IMR-90 (cell line): ENCODE measurements around the gene SGCA. TPM values are rescaled to one million over a fixed set of nuclear protein-coding genes. Genes with fewer than 3 reads are reported as not detected.

Experiments
- ATAC-seq: fragments of 200-7000 bp; cut with Tn5 transposase; 2 replicates; pipeline ENCODE4 v1.9.1; 2020; ENCODE audit warnings: low read depth, mild to moderate bottlenecking, moderate library complexity
- BruUV-seq: library from RNA; stranded (reverse); fragments of 400-500 nt; replicated peaks from 2 replicates; lab custom pipeline; 2021; lab: Mats Ljungman, UMichigan
- CTCF ChIA-PET: fragments of 300-600 bp; formaldehyde crosslinking; extraction: SDS; loops from one replicate; lab custom pipeline; 2021; ENCODE audit warnings: antibody characterized with exemption; lab: Yijun Ruan, JAX
- POLR2A ChIA-PET: fragments of 300-600 bp; sonication (Branson Sonifier 250); formaldehyde crosslinking; loops from one replicate; lab custom pipeline; 2022; ENCODE audit warnings: antibody characterized with exemption; ENCODE audit not compliant: unreplicated experiment; lab: Charles Lee
- DNase-seq: peaks from one replicate; pipeline ENCODE4 v3.0.0; 2013
- H2AFZ ChIP-seq: replicated peaks from 2 replicates; pipeline ENCODE3; 2013; ENCODE audit warnings: low read length, mild to moderate bottlenecking; ENCODE audit not compliant: poor library complexity
- H2AK5ac ChIP-seq: 2 replicates; pipeline ENCODE4 v1.6.1; 2013; ENCODE audit warnings: low read depth, low read length, inconsistent platforms
- H2AK9ac ChIP-seq: replicated peaks from 2 replicates; pipeline ENCODE3; 2013; ENCODE audit warnings: mild to moderate bottlenecking, low read depth, low read length, moderate library complexity; ENCODE audit not compliant: poor library complexity
- H2BK120ac ChIP-seq: 2 replicates; pipeline ENCODE4 v1.6.1; 2013; ENCODE audit warnings: low read depth, low read length, inconsistent platforms
- H2BK15ac ChIP-seq: 3 replicates; pipeline ENCODE4 v1.6.1; 2013; ENCODE audit warnings: low read depth, low read length, inconsistent platforms
- H2BK20ac ChIP-seq: 2 replicates; pipeline ENCODE4 v1.6.1; 2013; ENCODE audit warnings: low read depth, mild to moderate bottlenecking, inconsistent platforms, low read length, moderate library complexity
- H2BK5ac ChIP-seq: 2 replicates; pipeline ENCODE4 v1.6.1; 2013; ENCODE audit warnings: mild to moderate bottlenecking, low read depth, low read length, inconsistent platforms; ENCODE audit not compliant: poor library complexity, severe bottlenecking
- H3K14ac ChIP-seq: replicated peaks from 2 replicates; pipeline ENCODE4 v1.6.1; 2013; ENCODE audit warnings: low read depth, low read length, inconsistent platforms
- H3K18ac ChIP-seq: 2 replicates; pipeline ENCODE4 v1.6.1; 2013; ENCODE audit warnings: low read depth, low read length, control low read depth
- H3K23ac ChIP-seq: 2 replicates; pipeline ENCODE4 v1.6.1; 2013; ENCODE audit warnings: low read depth, low read length, inconsistent platforms
- H3K27ac ChIP-seq: 2 replicates; pipeline ENCODE4 v1.5.1; 2013; ENCODE audit warnings: mild to moderate bottlenecking, control low read depth, low read length; ENCODE audit not compliant: insufficient read depth
- H3K27me3 ChIP-seq: 2 replicates; pipeline ENCODE4 v1.6.1; 2013; ENCODE audit warnings: low read length; ENCODE audit not compliant: control insufficient read depth, insufficient read depth
- H3K36me3 ChIP-seq: 2 replicates; pipeline ENCODE4 v1.6.1; 2013; ENCODE audit warnings: low read length, mixed read lengths; ENCODE audit not compliant: control insufficient read depth, insufficient read depth
- H3K4ac ChIP-seq: 2 replicates; pipeline ENCODE4 v1.6.1; 2013; ENCODE audit warnings: low read depth, low read length, inconsistent platforms
- H3K4me1 ChIP-seq: 2 replicates; pipeline ENCODE4 v1.6.1; 2013; ENCODE audit warnings: low read length, mixed read lengths; ENCODE audit not compliant: control insufficient read depth, insufficient read depth
- H3K4me2 ChIP-seq: 2 replicates; pipeline ENCODE4 v1.6.1; 2013; ENCODE audit warnings: low read depth, mild to moderate bottlenecking, control low read depth, low read length, moderate library complexity
- H3K4me3 ChIP-seq: 2 replicates; pipeline ENCODE4 v1.5.1; 2013; ENCODE audit warnings: low read depth, mild to moderate bottlenecking, control low read depth, low read length, moderate library complexity; ENCODE audit not compliant: insufficient read depth
- H3K56ac ChIP-seq: 2 replicates; pipeline ENCODE4 v1.6.1; 2013; ENCODE audit warnings: low read length, inconsistent platforms; ENCODE audit not compliant: insufficient read depth; ENCODE audit errors: extremely low read depth
- H3K79me1 ChIP-seq, 2 experiments: 2 replicates each; pipeline ENCODE4 v1.6.1; 2013; ENCODE audit warnings: low read length in 2 of 2, inconsistent platforms in 1 of 2, low read depth in 1 of 2
- H3K9ac ChIP-seq: 2 replicates; pipeline ENCODE4 v1.6.1; 2013; ENCODE audit warnings: low read depth, low read length, control low read depth
- H3K9me1 ChIP-seq: 2 replicates; pipeline ENCODE4 v1.6.1; 2013; ENCODE audit warnings: low read length, inconsistent platforms; ENCODE audit not compliant: insufficient read depth
- H3K9me3 ChIP-seq: 2 replicates; pipeline ENCODE4 v1.6.1; 2013; ENCODE audit warnings: low read length; ENCODE audit not compliant: control insufficient read depth, insufficient read depth
- H4K20me1 ChIP-seq: 2 replicates; pipeline ENCODE4 v1.6.1; 2013; ENCODE audit warnings: low read length, inconsistent platforms; ENCODE audit not compliant: insufficient read depth
- H4K5ac ChIP-seq: 2 replicates; pipeline ENCODE4 v1.6.1; 2013; ENCODE audit warnings: mild to moderate bottlenecking, low read depth, low read length, control low read depth
- H4K8ac ChIP-seq, 2 experiments: 2 replicates each; pipeline ENCODE4 v1.6.1; 2013; ENCODE audit warnings: low read depth in 2 of 2, low read length in 2 of 2, control low read depth in 1 of 2, inconsistent platforms in 1 of 2
- H4K91ac ChIP-seq: 2 replicates; pipeline ENCODE4 v1.6.1; 2013; ENCODE audit warnings: low read depth, low read length, inconsistent platforms; ENCODE audit not compliant: insufficient read depth
- CEBPB ChIP-seq: IDR thresholded peaks from 2 replicates; pipeline ENCODE4 v1.6.1; 2012; ENCODE audit warnings: low read depth, low read length, improper control_type of control experiment
- FOS ChIP-seq: fragments of 150-350 bp; IDR thresholded peaks from 2 replicates; pipeline ENCODE4 v1.6.1; 2016; ENCODE audit warnings: low read depth, low read length
- POLR2A ChIP-seq: IDR thresholded peaks from 2 replicates; pipeline ENCODE4 v1.6.1; 2012; ENCODE audit warnings: mild to moderate bottlenecking, low read depth, low read length
- WGBS, 2 experiments: methylation state at CpG; one replicate each; pipeline versions ENCODE4 v1.1.5 to v1.1.7; 2013; ENCODE audit warnings: missing lambda C conversion rate in 2 of 2; ENCODE audit not compliant: insufficient read length in 1 of 2; ENCODE audit errors: extremely low coverage in 2 of 2; 5-methylcytosine and 5-hydroxymethylcytosine counted together
- dilution Hi-C: fragments of 300-500 bp; cut with HindIII; formaldehyde crosslinking; loops from one replicate; pipeline ENCODE4 v1.14.3; 2018; ENCODE audit warnings: low sequenced_read_pairs; ENCODE audit not compliant: unreplicated experiment
- in situ Hi-C: fragments of 300-500 bp; cut with MboI; formaldehyde crosslinking; loops from 3 replicates; pipeline ENCODE4 v1.14.3; 2019; ENCODE audit warnings: low sequenced_read_pairs, inconsistent platforms, mixed read lengths
- intact Hi-C: fragments of 100-400 bp; cut with micrococcal nuclease; formaldehyde crosslinking; loops from 2 replicates; pipeline ENCODE4 v1.10.0; 2022
- polyA plus RNA-seq, 3 experiments: library from polyadenylated mRNA; depleted of rRNA; stranded (reverse); fragments of >200 nt; gene quantifications; 2 replicates each; pipeline ENCODE4 v1.2.3, GENCODE V29; 2012; ENCODE audit warnings: low replicate concordance in 1 of 3
- total RNA-seq: library from RNA; depleted of rRNA; stranded (reverse); fragments of >200 nt; gene quantifications from 2 replicates; pipeline ENCODE4 v1.2.3, GENCODE V29; 2012

Gene SGCA
- total and polyA plus RNA-seq, 2 of the 4 experiments (the other 2 are of a cell fraction) = 0.19 TPM; not detected in 1

- H4K8ac ChIP-seq = peak overlapping the region in 1 of 2 experiments; percentile 86; a peak in 1 of 4 replicates
- H3K4ac ChIP-seq = peak overlapping the region; percentile 30
- no TSS peak for BruUV-seq
- no peak overlapping the region for H2BK15ac ChIP-seq
- H2BK120ac ChIP-seq = no peak overlapping the region
- intact Hi-C loops (no loop called here), dilution Hi-C loops (no loop called here), in situ Hi-C loops (no loop called here)
- H3K4me1 ChIP-seq = no peaks in the 10 kb centered on the region; the same call in 1 of the 2 replicates
- 40% methylated on average over 11 of the region's 19 CpGs; no CpG with 5 or more reads in 1 of the 2 experiments for WGBS, 2 experiments
- no peak overlapping the region; the same call in 1 of the 2 replicates for H4K91ac ChIP-seq
- H3K14ac ChIP-seq = no peak overlapping the region
- peak overlapping the region; percentile 49; the same call in 1 of the 2 replicates for H3K9ac ChIP-seq
- H3K79me1 ChIP-seq = peaks cover 0 to 44% of the 10 kb centered on the region in 2 experiments; a peak in 2 of 4 replicates
- POLR2A ChIA-PET = interaction anchor here (0.6 to 0.7 kb wide), 4 partner anchors 16 to 107 kb away, joined by 3 to 15 read pairs (median 6); no protein-coding TSS in a partner anchor
- no peaks in the 10 kb centered on the region for H3K9me3 ChIP-seq
- H3K23ac ChIP-seq = 0 out of 2 replicates have a peak overlapping the region, but pooled peaks have one; percentile 6
- CTCF ChIA-PET = no interaction called here
- H3K9me1 ChIP-seq = peaks cover 12% of the 10 kb centered on the region; the same call in 1 of the 2 replicates
- H3K56ac ChIP-seq = no peak overlapping the region
- no peak overlapping the region for H3K4me3 ChIP-seq
- peak overlapping the region; percentile 99 for H3K27ac ChIP-seq
- H3K18ac ChIP-seq = peak overlapping the region; percentile 4; the same call in 1 of the 2 replicates
- no peak overlapping the region for H2BK20ac ChIP-seq
- H2AK9ac ChIP-seq = no peak overlapping the region
- no peak for ATAC-seq
- H3K36me3 ChIP-seq = peaks cover 63% of the 10 kb centered on the region
- no peaks in the 10 kb centered on the region for H3K27me3 ChIP-seq
- TF ChIP-seq FOS (no peak), CEBPB (peak; percentile 34; the same call in 1 of the 2 replicates), POLR2A (peak; percentile 11; the same call in 1 of the 2 replicates)
- peak overlapping the region; percentile 49; the same call in 1 of the 2 replicates for H2AK5ac ChIP-seq
- peak; percentile 62 for DNase-seq
- no peak overlapping the region for H4K5ac ChIP-seq
- peaks cover 96% of the 10 kb centered on the region for H4K20me1 ChIP-seq
- H2BK5ac ChIP-seq = peak overlapping the region; percentile 99
- no peak overlapping the region for H3K4me2 ChIP-seq
- peak overlapping the region; percentile 59 for H2AFZ ChIP-seq
Observed at GRCh38 chr17:50184611-50185398, 19.0 kb downstream of the SGCA start.
